ENCODE results near the gene GRIK1.

DNA sequence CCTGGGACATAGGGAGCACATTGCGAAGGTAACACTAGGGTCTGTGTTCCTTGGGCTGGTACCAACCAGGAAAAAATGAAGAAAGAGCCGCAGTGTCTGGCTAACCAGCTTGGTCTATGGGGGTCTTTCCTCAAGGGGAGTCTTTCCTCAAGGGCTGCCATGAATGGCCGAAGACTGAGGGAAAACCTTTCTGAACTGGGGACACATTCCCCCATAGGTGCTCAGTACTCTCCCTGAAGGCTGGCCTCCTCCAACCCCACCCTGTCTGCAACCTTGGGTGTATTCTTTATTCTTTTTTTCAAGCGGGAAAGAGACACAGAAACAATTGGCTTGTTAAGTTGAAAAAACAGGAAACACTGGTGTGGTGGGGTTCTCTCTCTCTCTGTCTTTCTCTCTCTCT is 440.6 kb downstream of the GRIK1 start:
- TF ChIP-seq, protein P1, sequence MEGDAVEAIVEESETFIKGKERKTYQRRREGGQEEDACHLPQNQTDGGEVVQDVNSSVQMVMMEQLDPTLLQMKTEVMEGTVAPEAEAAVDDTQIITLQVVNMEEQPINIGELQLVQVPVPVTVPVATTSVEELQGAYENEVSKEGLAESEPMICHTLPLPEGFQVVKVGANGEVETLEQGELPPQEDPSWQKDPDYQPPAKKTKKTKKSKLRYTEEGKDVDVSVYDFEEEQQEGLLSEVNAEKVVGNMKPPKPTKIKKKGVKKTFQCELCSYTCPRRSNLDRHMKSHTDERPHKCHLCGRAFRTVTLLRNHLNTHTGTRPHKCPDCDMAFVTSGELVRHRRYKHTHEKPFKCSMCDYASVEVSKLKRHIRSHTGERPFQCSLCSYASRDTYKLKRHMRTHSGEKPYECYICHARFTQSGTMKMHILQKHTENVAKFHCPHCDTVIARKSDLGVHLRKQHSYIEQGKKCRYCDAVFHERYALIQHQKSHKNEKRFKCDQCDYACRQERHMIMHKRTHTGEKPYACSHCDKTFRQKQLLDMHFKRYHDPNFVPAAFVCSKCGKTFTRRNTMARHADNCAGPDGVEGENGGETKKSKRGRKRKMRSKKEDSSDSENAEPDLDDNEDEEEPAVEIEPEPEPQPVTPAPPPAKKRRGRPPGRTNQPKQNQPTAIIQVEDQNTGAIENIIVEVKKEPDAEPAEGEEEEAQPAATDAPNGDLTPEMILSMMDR (IDR thresholded peaks at IDR 0.05), result no peak
- no peak for TF ChIP-seq POLR2A (IDR thresholded peaks at IDR 0.05)
